NCI-H2081 treated with DMSO at 0.1 percent for 48 hours (cell line): ENCODE data around the gene TSHB.

Experiments
- DNase-seq: peaks from one replicate; lab custom pipeline; 2025; lab: John Stamatoyannopoulos, UW

TSHB gene

DNA sequence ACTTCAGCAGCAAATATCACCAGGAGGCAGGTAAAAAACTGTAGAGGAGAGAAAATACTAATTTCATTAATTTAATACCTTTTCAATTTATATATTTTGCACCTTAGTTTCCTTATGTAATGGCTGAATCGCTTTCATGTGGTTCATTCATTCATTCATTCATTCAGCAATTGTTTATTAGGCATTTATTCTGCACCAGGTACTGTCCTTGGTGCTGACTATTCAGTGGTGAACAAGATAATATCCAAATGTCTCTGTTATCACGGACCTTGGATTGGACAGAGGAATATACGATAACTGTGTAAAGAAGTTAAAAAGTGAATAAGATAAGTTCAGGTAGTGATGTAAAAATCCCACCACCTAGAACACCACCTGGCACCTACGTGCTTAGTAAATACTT is 30.9 kb downstream of the TSHB start:
- DNase-seq = no peak

DNA sequence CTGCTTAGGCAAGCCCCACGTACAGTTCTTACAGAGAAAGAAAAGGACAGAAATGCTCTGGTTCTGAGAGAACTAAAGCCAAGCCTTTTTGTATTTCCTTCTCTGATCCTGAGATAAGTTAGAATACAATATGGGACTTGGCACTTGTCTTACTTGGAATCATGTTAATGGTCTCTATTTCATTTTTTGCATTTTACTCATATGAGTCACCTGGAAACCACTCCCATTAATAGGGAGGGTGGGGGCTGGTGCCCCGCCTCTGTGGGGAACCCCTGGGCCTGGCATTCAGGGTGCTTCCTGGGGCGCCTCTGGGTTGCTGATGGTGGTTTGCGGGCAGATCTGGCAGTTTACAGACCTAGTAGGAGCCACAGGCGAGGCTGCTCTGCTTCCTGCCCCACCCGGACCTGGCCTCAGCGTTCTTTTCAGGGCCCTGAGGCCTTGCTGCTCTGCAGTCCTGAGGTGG is 32.9 kb downstream of the TSHB start:
- DNase-seq = no peak

DNA sequence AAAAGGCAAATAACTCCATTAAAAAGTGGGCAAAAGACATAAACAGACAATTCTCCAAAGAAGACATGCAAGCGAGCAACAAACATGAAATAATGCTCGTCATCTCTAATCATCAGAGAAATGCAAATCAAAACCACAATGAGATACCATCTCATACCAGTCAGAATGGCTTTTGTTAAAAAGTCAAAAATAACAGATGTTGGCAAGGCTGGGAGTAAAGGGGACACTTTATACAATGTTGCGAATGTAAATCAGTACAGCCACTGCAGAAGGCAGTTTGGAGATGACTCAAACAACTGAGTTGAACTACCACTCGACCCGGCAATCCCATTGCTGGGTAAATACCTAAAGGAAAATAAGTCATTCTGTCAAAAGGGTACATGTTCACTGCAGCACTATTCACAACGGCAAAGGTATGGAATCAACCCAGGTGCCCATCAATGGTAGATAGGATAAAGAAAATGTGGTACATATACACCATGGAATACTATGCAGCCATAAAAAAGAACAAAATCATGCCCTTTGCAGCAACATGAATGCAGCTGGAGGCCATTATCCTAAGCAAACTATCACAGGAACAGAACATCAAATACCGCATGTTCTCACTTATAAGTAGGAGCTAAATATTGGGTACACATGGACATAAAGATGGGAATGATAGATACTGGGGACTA is 33.7 kb downstream of the TSHB start:
- DNase-seq = no peak

DNA sequence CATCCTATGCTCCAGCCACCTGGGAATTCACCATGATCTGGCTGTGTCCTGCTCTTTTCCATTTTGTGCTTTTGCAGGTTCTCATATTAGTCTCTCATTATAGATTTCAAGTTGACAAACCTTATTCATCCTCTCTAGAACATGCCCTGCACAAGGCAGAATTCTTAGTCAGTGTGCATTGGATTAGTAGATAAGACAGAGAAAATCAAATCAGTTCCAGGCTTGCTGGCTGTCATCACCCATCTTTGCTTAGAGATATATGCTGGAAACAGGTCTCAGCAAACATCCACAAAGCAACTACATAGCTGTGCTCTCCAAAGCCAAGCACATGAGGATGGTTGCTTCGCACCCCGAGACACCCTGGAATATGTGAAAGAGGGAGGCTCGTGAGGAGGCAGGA is 34.8 kb downstream of the TSHB start:
- DNase-seq = no peak

DNA sequence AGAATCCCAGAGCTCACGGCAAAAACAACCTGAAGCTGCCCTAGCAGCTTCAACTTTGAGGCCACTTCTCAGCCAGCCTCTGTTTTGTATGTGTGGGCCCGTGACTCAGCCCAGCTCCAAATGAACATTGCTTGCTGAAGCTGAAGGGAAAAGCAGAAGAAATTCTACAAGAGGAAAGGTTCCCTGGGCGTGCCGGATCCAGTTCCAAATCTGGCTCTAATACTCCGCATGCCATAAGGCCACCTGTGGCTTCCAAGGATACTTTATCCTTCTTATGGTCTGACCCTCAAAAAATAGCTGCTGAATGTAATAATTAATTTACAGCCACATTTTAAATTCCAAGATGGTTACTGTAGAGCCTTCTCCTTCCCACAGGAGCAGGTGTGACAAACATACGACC is 35.4 kb downstream of the TSHB start:
- DNase-seq = no peak

DNA sequence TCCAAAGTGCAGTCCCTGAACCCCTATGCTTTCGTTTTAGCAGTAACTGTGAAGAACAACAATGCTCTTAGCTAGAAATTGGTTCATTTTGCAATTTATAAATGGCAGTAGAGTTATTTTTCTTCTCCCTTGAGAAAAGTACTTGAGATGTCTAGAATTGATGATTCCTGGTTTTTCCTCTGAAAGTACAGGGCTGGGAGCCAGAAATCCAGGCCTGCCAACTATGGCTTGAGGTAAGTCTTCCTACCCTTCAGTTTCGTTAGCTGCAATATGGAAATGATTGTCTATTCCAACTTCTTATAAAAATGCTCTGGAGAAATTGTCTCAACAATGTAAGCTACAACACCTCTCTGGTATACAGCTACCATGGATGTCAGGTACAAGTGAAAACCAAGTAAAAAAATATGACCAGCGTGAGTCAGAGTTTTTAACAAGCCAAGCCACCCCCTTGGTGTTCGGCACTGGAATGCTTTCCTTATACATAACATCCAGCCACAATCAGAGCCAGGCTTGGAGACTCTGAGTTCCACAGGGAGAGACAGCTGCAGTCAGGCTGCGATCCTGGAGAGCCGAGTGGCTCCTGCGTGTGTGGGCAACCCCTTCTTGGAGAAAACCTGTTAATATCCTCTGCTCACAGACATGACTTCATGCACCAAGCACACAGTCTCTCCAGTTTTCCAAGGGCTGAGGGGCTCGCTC is 37.7 kb downstream of the TSHB start:
- no peak for DNase-seq

DNA sequence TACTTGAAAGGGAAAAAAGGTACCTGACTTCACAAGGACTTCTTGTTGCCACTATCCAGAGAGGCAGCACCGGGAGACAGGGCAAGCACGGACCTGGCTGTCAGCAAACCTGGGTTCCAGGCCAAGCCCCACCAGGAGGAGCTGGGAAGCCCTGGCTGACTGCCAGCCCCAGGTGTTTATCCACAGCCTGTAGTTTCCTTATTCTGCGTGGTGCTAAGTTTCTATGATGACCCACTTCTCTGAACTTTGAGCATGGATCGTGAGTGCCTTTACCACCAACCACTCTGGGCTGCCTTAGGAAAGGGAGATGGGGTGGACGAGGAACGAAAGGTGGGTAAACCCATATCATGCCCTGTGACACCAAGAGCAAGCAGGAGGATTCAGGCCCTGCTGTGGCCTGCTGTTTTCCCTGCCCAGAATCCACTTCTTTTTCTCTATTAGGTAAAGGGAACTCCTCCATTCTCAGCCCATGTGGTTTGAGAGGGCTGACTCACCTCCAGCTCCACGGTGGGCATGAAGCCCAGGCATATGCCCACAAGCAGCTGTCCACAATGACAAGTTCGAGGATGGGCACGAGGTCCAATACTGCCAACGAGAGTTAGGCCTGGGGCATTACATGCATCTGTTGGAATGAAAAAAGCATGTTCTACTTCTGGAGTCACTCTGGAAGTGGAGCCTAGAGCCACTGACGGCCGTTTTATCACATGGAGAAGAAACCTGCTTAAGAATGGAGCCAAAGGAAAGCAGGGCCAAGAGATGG is 39.4 kb downstream of the TSHB start:
- DNase-seq = no peak

DNA sequence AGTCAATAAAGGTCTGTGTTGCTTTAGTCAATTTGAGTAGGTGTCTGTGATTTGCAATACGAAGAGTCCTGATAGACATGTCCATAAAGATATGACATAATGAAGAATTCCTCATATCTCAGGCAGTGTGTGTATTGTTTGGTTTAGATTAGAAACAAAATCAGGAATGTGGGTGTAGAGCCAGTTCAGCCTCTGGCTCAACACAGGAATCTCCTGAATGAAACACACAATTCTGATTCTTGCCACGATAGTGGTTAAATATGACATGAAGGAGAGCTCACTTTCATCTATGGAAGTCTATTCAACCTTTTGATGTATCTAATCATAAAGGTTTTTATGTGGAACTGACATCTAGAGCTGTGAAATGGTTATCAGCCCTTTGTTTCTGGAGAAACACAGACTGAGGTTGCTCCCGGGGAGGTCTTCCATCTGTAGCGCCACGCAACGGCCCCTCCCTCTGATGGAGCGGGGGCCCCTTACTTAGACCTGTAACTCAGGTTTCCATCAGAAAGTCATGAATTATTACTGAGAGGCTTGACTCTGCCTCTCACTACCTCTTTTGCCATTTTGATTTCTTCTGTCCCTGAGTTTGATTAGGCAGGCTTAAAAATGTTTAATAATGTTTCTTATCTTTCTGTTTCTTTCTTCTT is 40.2 kb downstream of the TSHB start:
- DNase-seq = no peak

DNA sequence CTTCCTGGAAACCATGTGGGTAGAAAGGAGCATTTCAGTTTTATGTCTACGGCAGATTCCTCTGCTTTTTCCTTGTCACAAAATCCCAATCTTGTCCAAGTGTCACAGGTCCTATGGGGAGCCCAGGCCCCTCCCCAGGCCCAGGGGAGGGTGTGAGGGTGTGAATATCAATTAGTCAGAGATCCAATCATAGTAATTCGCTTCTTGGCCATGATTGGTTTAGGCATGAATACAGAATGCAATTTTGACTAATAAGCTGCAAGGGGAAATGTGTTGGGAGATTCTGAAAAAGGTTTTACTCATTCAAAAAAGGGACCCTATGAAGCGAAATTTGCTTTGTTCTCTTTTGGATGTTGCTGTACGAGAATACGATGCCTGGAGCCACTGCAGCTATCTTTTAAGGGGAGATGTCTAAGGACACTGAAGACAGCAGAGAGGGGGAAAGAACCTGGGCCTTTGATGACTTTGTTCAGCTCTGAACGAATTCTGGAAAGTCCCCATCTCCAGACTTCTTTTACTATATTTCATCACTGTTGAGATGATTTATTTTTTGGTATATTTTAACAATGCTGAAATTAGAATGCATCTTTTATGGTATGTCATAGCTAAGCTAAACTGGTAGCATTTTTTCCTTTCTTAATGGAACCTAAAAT is 41.5 kb downstream of the TSHB start:
- no peak for DNase-seq

DNA sequence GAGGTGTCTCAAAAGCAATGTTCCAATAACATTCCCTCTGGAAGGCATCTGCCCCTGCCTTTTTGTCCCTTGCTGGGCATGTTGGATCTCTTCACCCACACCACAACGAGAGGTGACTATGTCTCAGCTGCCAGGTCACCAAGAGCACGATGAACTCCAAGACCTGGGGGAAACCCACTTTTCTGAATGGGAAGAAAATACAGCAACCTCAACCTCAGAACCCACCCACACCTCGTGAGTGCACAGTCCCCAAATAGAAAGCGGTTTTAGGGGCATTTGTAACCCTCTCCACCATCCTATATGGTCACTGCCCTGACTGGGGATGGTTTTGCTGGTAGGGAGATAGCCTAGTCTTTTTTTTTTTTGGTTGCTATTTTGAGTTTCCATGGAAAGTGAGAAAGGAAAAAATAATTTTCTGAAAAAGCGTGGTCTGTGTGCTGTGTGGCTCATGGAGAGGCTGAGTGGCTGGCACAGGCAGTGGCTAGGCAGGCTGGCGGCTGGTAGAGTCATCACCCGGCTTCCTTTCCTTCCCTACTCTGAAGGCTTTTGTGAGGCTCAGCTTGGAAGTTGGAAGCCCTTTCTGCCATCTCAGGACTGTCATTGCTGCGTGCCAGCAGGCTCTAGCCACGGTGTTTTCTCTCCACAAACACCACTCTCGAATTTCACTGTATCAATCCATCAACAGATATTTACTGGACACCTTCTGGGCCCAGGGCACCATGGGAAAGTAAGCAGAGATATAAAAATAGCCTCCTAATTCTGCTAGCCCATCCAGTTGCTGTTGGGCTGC is 43.9 kb downstream of the TSHB start:
- DNase-seq = no peak

DNA sequence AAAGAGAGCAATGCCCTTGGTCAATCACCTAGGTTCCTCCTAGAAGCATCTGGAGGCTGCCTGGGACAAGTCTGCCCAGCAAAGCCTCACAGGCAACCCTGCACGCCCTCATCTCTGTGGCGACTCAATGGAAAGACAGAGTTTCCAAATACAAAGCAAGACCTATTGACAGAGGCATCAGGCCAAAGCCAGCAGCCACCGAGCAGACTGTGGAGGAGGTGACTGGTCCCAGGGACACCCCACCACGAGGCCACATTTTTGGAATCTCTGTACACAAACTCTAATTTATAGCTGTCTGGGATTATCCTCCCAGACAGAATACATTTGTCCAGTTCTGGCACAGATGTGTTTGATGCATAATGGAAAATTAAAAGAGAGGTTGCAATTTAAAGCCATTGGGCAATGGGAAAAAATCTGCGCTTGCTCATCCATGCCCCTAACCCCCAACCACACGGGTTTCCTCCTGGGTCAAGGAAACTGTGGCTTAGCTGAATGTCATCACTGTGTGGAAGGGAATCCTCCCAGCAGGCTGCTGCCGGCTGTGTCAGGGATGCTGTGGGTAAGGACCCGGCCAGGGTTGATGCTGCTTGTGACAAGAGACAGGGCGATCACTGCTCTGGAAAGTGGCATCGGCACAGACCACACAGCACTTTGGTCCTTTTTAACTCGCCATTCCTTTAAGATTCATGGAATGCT is 45.4 kb downstream of the TSHB start:
- no peak for DNase-seq

DNA sequence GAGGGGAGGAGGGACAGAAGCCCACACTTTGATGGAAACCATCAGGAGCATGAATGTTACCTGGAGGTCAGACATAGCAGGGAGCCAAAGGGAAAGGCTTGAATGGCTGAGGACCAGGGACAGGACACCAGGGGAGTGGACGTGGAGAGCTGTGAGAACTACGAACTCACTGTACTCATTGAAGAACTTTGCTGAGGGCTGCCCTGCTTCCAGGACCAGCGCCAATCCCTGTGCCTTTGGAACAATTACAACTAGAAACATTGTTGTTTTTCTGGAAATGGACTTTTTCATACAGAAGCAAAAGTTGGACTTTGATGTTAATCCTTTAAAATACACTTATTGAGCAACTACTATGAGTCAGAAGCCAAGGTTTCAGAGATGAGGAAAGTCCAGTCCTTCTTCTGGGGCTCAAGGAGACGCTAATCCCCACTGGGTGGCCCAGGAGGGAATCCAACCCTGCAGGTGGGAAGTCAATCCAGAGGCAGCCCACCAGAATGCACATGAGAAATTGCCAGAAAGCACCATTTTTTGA is 46.8 kb downstream of the TSHB start:
- DNase-seq = no peak

DNA sequence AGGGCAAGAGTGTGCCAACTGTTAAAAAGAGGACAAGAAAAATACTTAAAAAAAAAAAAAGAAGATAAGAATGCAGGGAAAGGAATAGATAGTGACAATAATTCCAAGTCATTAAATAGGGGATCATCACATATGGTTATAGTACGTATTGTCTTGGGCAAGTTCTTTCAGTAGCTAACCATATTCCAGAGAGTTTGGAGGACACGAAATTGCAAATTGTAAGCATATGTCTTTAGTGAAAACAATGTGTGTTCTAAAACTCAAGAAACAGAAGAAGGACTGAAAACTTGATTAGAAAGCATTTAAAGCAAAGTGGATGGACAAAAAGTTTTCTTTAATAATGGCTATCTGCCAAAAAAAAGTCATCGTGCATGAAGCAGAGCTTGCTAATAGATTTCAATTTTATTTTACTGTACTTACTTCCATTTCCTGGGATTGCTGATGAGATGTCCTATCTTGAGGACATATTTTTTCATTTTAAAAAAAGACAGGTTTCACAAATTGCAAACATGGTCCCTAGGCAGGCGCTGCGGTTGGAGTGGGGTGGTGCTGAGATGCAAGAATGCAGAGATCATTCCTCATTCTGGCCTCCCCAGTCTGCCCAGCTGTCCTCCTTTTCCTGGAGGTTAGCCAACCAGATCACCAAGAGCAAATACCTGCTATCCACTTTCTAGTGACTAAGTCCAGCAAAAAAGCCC is 47.8 kb downstream of the TSHB start:
- no peak for DNase-seq

DNA sequence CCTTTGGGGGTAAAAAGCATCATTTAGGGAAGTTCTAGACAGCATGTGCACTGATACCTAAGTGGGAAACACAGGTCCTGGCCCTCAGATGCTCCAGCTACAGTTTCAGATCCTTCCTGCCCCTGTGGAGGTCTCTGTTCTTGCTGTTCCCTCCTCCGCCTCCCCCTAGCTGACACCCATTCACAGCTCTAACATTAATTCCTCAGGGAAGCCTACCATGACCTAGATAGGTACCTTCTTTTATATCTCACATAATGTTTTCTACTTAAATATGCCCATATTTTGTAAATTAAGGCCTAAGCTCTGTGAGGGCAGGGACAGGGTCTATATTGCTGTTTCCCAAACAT is 48.3 kb downstream of the TSHB start:
- DNase-seq = no peak

DNA sequence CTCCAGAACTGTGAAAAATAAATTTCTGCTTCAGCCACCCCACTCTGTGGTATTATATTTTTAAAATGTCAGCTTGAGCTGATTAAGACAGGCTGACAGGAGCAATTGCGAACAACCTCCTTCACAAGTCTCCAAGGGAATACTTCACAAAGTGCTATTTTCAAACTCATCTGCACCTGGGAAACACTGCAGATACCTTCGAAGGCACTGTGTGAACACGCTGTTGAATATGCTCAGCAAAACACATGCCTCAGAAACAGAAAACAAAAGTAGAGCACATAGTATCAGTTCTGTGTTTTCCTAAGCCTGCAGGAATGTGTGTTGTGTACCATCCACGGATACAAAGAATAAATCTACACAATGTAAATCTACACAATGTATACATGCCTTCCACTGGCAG is 49.1 kb downstream of the TSHB start:
- no peak for DNase-seq

DNA sequence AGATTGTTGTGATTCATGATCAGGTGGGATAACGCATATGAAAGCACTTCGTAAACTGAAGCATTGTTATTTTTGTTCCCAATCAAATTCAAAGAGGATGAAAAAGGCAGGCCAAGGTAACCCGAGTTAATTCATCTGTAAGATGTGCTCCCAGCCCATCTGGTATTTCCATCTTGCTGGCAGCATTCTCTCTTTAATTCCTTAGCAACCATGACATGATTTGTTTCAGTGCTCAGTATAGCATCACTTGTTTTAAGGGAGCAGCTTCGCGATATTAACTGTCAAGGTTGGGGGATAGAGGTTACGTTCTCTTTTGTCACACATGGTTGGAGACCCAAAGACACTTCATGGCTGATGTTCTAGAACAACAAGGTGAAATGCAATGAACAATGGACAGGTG is 53.3 kb downstream of the TSHB start:
- DNase-seq = no peak
